ENCODE measurements around the gene POLR3H. TPM values are rescaled to one million over a fixed set of nuclear protein-coding genes. Genes with fewer than 3 reads are reported as not detected.

POLR3H gene
- polyA plus RNA-seq, 3 donors: 9.4 to 19.0 (median 10.4) TPM

DNA sequence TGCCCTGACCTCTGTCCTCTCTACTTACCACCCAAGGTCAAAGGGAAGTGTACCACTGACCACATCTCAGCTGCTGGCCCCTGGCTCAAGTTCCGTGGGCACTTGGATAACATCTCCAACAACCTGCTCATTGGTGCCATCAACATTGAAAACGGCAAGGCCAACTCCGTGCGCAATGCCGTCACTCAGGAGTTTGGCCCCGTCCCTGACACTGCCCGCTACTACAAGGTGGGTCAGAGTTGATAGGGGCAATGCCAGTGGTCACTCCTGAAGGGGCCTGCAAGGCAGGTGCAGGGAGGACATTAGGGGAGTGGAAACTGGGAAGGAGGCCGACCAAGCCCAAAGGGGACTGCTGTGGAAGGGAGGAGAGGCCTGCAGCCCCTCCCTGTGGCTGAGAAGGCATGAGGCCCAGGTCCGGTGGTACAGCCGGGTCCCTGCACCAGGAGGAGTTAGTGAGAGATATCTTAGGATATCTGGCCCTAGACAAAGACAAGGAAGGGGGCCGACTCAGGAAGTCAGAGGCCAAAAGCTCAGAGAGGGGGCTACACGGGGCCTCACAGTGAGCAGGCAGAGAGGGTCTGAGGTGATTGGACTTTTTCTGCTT lies 17.9 kb downstream of the POLR3H start:
- Histone ChIP-seq H3K27me3 (ENCODE audit: control insufficient read depth in 2 of 2, insufficient read depth in 2 of 2, low read length in 2 of 2) (no peaks in the 10 kb centered on the region), H3K9ac (ENCODE audit: insufficient read depth, low read length, poor library complexity, severe bottlenecking) (no peak overlapping the region), H3K4me2 (replicated peaks; ENCODE audit: extremely low read depth, low read length, poor library complexity, severe bottlenecking) (no peak overlapping the region), H3K27ac (ENCODE audit: low read depth in 1 of 2, low read length in 2 of 2) (peak overlapping the region in 1 of 2 donors; percentile 61), H3K4me3 (replicated peaks in 1 of 3; ENCODE audit: low read depth in 2 of 3, low read length in 3 of 3) (no peak overlapping the region), H3K4me1 (ENCODE audit: control insufficient read depth in 1 of 2, insufficient read depth in 2 of 2, low read length in 2 of 2) (peaks cover 0 to 9% of the 10 kb centered on the region in 2 donors), H3K36me3 (replicated peaks in 1 of 2; ENCODE audit: control insufficient read depth in 1 of 2, insufficient read depth in 2 of 2, low read length in 2 of 2) (peaks cover 86 to 96% of the 10 kb centered on the region in 2 donors), H3K79me2 (ENCODE audit: insufficient read depth, low read length) (no peaks in the 10 kb centered on the region), H2AFZ (ENCODE audit: insufficient read depth, low read depth, low read length, poor library complexity, severe bottlenecking) (no peak overlapping the region), H4K20me1 (ENCODE audit: insufficient read depth, low read length) (peaks cover 51% of the 10 kb centered on the region), H3K9me3 (replicated peaks in 1 of 2; ENCODE audit: control insufficient read depth in 1 of 2, insufficient read depth in 1 of 2, low read length in 2 of 2) (no peaks in the 10 kb centered on the region)
- Mint-ChIP-seq H3K27me3 (ENCODE audit: low read depth in 3 of 3) (peaks cover 0 to 6% (median 0%) of the 10 kb centered on the region in 3 donors), H3K36me3 (peaks cover 62 to 89% of the 10 kb centered on the region in 2 donors), H3K4me3 (no peak overlapping the region), H3K27ac (peak overlapping the region in 3 of 7 donors; percentile 36 to 70 (median 70)), H3K4me1 (peaks cover 8% of the 10 kb centered on the region), H3K9me3 (no peaks in the 10 kb centered on the region)
- intact Hi-C loops (cut with micrococcal nuclease): no loop called here
- TF ChIP-seq, protein P1, sequence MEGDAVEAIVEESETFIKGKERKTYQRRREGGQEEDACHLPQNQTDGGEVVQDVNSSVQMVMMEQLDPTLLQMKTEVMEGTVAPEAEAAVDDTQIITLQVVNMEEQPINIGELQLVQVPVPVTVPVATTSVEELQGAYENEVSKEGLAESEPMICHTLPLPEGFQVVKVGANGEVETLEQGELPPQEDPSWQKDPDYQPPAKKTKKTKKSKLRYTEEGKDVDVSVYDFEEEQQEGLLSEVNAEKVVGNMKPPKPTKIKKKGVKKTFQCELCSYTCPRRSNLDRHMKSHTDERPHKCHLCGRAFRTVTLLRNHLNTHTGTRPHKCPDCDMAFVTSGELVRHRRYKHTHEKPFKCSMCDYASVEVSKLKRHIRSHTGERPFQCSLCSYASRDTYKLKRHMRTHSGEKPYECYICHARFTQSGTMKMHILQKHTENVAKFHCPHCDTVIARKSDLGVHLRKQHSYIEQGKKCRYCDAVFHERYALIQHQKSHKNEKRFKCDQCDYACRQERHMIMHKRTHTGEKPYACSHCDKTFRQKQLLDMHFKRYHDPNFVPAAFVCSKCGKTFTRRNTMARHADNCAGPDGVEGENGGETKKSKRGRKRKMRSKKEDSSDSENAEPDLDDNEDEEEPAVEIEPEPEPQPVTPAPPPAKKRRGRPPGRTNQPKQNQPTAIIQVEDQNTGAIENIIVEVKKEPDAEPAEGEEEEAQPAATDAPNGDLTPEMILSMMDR (IDR thresholded peaks at IDR 0.05): no peak
- DNase-seq: no peak
- WGBS (ENCODE audit: insufficient coverage): 80% methylated on average over 12 of the region's 12 CpGs

DNA sequence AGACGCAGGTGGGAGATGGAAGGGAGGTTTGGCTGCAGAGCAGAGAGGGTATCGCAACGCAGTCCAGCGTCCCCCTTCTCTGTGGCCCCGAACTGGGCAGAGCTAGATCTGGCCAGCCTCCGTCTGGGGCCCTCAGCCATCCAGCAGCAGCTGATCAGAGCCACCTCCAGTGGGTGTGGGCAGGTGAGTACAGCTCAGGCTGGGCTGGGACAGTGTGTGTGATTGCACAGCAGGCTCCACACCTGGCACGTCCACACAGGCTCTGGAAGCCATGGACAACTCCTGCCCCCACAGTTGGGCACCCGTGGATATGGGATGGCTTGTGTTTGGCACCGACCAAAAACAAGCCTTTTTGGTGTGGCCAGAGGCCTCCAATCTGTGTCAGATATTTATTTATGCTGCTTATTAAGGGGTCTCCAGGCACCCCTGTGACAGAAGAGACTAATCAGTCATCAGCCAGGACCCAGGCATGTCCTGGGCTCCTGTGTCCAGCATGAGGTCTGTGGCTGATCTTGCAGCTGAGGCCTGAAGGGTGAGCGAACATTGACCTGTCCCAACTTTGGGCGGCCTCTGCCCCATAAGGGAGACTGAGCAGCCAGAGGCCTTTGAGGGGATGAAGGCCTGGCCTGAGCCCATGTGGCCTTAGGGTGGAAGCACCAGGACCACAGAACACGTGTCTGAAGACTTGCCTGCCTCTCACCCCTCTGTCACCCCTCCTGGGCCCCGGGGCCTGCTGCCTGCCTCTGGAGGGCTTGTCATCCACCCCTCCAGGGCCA lies 18.6 kb downstream of the POLR3H start:
- Histone ChIP-seq H3K4me3 (replicated peaks in 1 of 3; ENCODE audit: low read depth in 2 of 3, low read length in 3 of 3) (no peak overlapping the region), H3K9me3 (replicated peaks in 1 of 2; ENCODE audit: control insufficient read depth in 1 of 2, insufficient read depth in 1 of 2, low read length in 2 of 2) (no peaks in the 10 kb centered on the region), H3K9ac (ENCODE audit: insufficient read depth, low read length, poor library complexity, severe bottlenecking) (no peak overlapping the region), H2AFZ (ENCODE audit: insufficient read depth, low read depth, low read length, poor library complexity, severe bottlenecking) (no peak overlapping the region), H3K27ac (ENCODE audit: low read depth in 1 of 2, low read length in 2 of 2) (peak overlapping the region in 1 of 2 donors; percentile 61), H3K79me2 (ENCODE audit: insufficient read depth, low read length) (no peaks in the 10 kb centered on the region), H3K4me2 (replicated peaks; ENCODE audit: extremely low read depth, low read length, poor library complexity, severe bottlenecking) (no peak overlapping the region), H3K27me3 (ENCODE audit: control insufficient read depth in 2 of 2, insufficient read depth in 2 of 2, low read length in 2 of 2) (no peaks in the 10 kb centered on the region), H4K20me1 (ENCODE audit: insufficient read depth, low read length) (peaks cover 45% of the 10 kb centered on the region), H3K36me3 (replicated peaks in 1 of 2; ENCODE audit: control insufficient read depth in 1 of 2, insufficient read depth in 2 of 2, low read length in 2 of 2) (peaks cover 79 to 96% of the 10 kb centered on the region in 2 donors), H3K4me1 (ENCODE audit: control insufficient read depth in 1 of 2, insufficient read depth in 2 of 2, low read length in 2 of 2) (peaks cover 0 to 9% of the 10 kb centered on the region in 2 donors)
- Mint-ChIP-seq H3K4me3 (no peak overlapping the region), H3K27ac (peak overlapping the region in 6 of 7 donors; percentile 25 to 77 (median 70)), H3K36me3 (peaks cover 62 to 89% of the 10 kb centered on the region in 2 donors), H3K27me3 (ENCODE audit: low read depth in 3 of 3) (peaks cover 0 to 6% (median 0%) of the 10 kb centered on the region in 3 donors), H3K4me1 (peaks cover 8% of the 10 kb centered on the region), H3K9me3 (no peaks in the 10 kb centered on the region)
- intact Hi-C loops (cut with micrococcal nuclease): no loop called here
- TF ChIP-seq, protein P1 (IDR thresholded peaks at IDR 0.05): no peak
- DNase-seq: no peak
- WGBS (ENCODE audit: insufficient coverage): 86% methylated on average over 11 of the region's 13 CpGs

Measured in CD14-positive monocyte (primary cell).